Fibroblast of lung (primary cell): ENCODE data around the gene PRSS48. TPM values are rescaled to one million over a fixed set of nuclear protein-coding genes. Genes with fewer than 3 reads are reported as not detected.
"Not testable (repeated sequence)": the region's sequence is repeated elsewhere in the genome, so short reads cannot be mapped to it uniquely, and the experiment has no call there.

Source experiments
- DNase-seq, 2 donors: peaks; one replicate each; pipeline versions ENCODE4 v3.0.0 to v3.0.0-alpha.2; 2010; ENCODE audit warnings: low read depth in 2 of 2
- H2AFZ ChIP-seq: 2 replicates; pipeline ENCODE4 v1.5.1; 2012; ENCODE audit warnings: low read length, control low read depth, inconsistent platforms
- H3K27ac ChIP-seq: 2 replicates; pipeline ENCODE4 v1.5.1; 2011; ENCODE audit warnings: low read length, control low read depth; ENCODE audit not compliant: insufficient read depth
- H3K27me3 ChIP-seq: 2 replicates; pipeline ENCODE4 v1.5.1; 2011; ENCODE audit warnings: mild to moderate bottlenecking, low read length; ENCODE audit not compliant: control insufficient read depth, insufficient read depth
- H3K36me3 ChIP-seq: 2 replicates; pipeline ENCODE4 v1.5.1; 2011; ENCODE audit warnings: low read length; ENCODE audit not compliant: control insufficient read depth, insufficient read depth
- H3K4me1 ChIP-seq: 2 replicates; pipeline ENCODE4 v1.5.1; 2011; ENCODE audit warnings: low read length; ENCODE audit not compliant: control insufficient read depth, insufficient read depth; ENCODE audit errors: extremely low read depth
- H3K4me2 ChIP-seq: 2 replicates; pipeline ENCODE4 v1.5.1; 2011; ENCODE audit warnings: low read length, control low read depth; ENCODE audit not compliant: insufficient read depth; ENCODE audit errors: extremely low read depth
- H3K4me3 ChIP-seq, 4 experiments: fragments of 200-600 bp in 1 of 4; sonication (generic) in 1 of 4; replicated peaks in 1 of 4; 2 replicates each; pipeline ENCODE4 v1.5.1; 2011 to 2016; ENCODE audit warnings: low read length in 4 of 4, low read depth in 3 of 4, mild to moderate bottlenecking in 3 of 4, control low read depth in 2 of 4, inconsistent platforms in 1 of 4, mixed read lengths in 1 of 4; ENCODE audit not compliant: insufficient read depth in 1 of 4; ENCODE audit errors: control extremely low read depth in 1 of 4
- H3K79me2 ChIP-seq: 2 replicates; pipeline ENCODE4 v1.5.1; 2012; ENCODE audit warnings: mild to moderate bottlenecking, low read length, inconsistent platforms; ENCODE audit not compliant: control insufficient read depth, insufficient read depth
- H3K9ac ChIP-seq: 2 replicates; pipeline ENCODE4 v1.5.1; 2011; ENCODE audit warnings: mild to moderate bottlenecking, low read length, control low read depth; ENCODE audit not compliant: insufficient read depth
- H3K9me3 ChIP-seq: 2 replicates; pipeline ENCODE4 v1.5.1; 2012; ENCODE audit warnings: low read depth, low read length; ENCODE audit not compliant: control insufficient read depth, insufficient read depth
- H4K20me1 ChIP-seq: 2 replicates; pipeline ENCODE4 v1.5.1; 2011; ENCODE audit warnings: low read length; ENCODE audit not compliant: control insufficient read depth, insufficient read depth; ENCODE audit errors: extremely low read depth
- EZH2 ChIP-seq: IDR thresholded peaks from 2 replicates; pipeline ENCODE4 v1.5.1; 2012; ENCODE audit warnings: low read length, control low read depth, mild to moderate bottlenecking; ENCODE audit errors: missing control alignments
- polyA plus RNA-seq, 2 donors: library from polyadenylated mRNA; depleted of rRNA in 1 of 2; stranded (reverse) in 1 of 2; unstranded in 1 of 2; fragments of >200 nt; gene quantifications; 2 replicates each; pipeline ENCODE4 v1.2.1, GENCODE V29; 2011 to 2012; ENCODE audit warnings: missing spikeins in 1 of 2
- total RNA-seq: library from RNA; depleted of rRNA; stranded (reverse); fragments of >200 nt; gene quantifications from 2 replicates; pipeline ENCODE4 v1.2.1, GENCODE V29; 2014
- TF ChIP-seq, protein P1 (sequence below), 2 donors: IDR thresholded peaks in 1 of 2; conservative IDR thresholded peaks in 1 of 2; 1 replicate in 1 of 2; 2 replicates in 1 of 2; pipeline ENCODE4 v1.5.1; 2011 to 2012; ENCODE audit warnings: low read length in 2 of 2, control low read depth in 1 of 2, inconsistent platforms in 1 of 2, low read depth in 1 of 2, mild to moderate bottlenecking in 1 of 2

Gene PRSS48
- total and polyA plus RNA-seq, 2 donors (not counting 1 experiment from before 2014, with no cell fraction given): not detected

DNA sequence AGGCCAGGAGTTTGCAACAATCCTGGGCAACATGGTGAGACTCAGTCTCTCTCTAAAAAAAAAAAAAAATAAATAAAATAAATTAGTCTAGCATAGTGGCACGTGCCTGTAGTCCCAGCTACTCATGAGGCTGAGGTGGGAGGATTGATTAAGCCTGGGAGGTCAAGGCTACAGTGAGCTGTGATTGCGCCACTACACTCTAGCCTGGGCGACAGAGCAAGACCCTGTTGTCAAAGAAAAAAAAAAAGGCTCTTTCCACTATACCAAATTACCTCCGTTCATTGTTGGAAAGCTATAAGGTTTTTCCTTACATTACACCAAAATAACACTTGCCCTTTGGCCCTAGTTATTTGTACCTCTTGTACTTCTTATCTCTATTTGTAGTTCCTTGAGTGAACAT, 9.9 kb upstream of the PRSS48 start:
- Histone ChIP-seq H3K9me3 (no peaks in the 10 kb centered on the region), H3K4me1 (no peaks in the 10 kb centered on the region), H3K4me2 (no peak overlapping the region), H3K36me3 (no peaks in the 10 kb centered on the region), H3K4me3 (no peak overlapping the region), H4K20me1 (no peaks in the 10 kb centered on the region), H3K9ac (no peak overlapping the region), H2AFZ (no peak overlapping the region), H3K27ac (no peak overlapping the region), H3K79me2 (no peaks in the 10 kb centered on the region), H3K27me3 (no peaks in the 10 kb centered on the region)
- TF ChIP-seq EZH2: no peak
- TF ChIP-seq, protein P1, sequence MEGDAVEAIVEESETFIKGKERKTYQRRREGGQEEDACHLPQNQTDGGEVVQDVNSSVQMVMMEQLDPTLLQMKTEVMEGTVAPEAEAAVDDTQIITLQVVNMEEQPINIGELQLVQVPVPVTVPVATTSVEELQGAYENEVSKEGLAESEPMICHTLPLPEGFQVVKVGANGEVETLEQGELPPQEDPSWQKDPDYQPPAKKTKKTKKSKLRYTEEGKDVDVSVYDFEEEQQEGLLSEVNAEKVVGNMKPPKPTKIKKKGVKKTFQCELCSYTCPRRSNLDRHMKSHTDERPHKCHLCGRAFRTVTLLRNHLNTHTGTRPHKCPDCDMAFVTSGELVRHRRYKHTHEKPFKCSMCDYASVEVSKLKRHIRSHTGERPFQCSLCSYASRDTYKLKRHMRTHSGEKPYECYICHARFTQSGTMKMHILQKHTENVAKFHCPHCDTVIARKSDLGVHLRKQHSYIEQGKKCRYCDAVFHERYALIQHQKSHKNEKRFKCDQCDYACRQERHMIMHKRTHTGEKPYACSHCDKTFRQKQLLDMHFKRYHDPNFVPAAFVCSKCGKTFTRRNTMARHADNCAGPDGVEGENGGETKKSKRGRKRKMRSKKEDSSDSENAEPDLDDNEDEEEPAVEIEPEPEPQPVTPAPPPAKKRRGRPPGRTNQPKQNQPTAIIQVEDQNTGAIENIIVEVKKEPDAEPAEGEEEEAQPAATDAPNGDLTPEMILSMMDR (conservative IDR thresholded peaks at IDR 0.05 in 1 of 2, IDR thresholded peaks at IDR 0.05 in 1 of 2; ENCODE audit: low read depth in 1 of 2, low read length in 2 of 2): no peak
- no peak for DNase-seq

DNA sequence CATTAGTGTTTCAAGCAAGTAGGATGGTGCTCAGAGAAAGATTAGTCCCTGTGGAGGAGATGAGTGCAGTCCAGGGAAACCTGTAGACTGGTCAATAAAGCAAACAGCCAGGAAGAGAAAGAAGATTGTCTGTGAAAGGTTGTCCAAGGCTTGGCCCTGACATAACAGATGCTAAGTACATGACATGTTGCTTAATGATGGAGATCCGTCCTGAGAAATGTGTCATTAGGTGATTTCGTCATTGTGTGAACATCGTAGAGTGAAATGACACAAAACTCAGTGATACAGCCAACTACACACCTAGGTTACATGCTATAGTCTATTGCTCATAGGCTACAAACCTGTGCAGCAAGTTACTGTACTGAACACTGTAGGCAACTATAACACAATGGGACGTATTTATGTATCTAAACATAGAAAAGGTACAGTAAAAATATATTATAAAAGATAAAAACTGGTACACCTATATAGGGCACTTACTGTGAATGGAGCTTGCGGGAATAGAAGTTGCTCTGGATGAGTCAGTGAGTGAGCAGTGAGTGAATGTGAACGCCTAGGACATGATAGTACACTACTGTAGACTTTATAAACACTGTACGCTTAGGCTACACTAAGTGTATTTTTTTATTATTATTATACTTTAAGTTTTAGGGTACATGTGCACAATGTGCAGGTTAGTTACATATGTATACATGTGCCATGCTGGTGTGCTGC, 9.0 kb upstream of the PRSS48 start:
- no peak overlapping the region for H3K27ac ChIP-seq
- H3K4me3 ChIP-seq: no peak overlapping the region
- H3K36me3 ChIP-seq: no peaks in the 10 kb centered on the region
- peak in 1 of 2 donors; percentile 14 for DNase-seq
- no peak overlapping the region for H2AFZ ChIP-seq
- H3K27me3 ChIP-seq: no peaks in the 10 kb centered on the region
- H3K4me1 ChIP-seq: no peaks in the 10 kb centered on the region
- no peak overlapping the region for H3K4me2 ChIP-seq
- H3K9ac ChIP-seq: no peak overlapping the region
- no peaks in the 10 kb centered on the region for H3K79me2 ChIP-seq
- H3K9me3 ChIP-seq: no peaks in the 10 kb centered on the region
- TF ChIP-seq, protein P1 (conservative IDR thresholded peaks at IDR 0.05 in 1 of 2, IDR thresholded peaks at IDR 0.05 in 1 of 2; ENCODE audit: low read depth in 1 of 2, low read length in 2 of 2): no peak
- TF ChIP-seq EZH2: no peak
- no peaks in the 10 kb centered on the region for H4K20me1 ChIP-seq

DNA sequence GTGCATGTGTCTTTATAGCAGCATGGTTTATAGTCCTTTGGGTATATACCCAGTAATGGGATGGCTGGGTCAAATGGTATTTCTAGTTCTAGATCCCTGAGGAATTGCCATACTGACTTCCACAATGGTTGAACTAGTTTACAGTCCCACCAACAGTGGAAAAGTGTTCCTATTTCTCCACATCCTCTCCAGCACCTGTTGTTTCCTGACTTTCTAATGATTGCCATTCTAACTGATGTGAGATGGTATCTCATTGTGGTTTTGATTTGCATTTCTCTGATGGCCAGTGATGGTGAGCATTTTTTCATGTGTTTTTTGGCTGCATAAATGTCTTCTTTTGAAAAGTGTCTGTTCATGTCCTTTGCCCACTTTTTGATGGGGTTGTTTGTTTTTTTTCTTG, 8.1 kb upstream of the PRSS48 start:
- H2AFZ ChIP-seq, H3K36me3 ChIP-seq, DNase-seq, H3K79me2 ChIP-seq, H4K20me1 ChIP-seq, H3K9me3 ChIP-seq, H3K27me3 ChIP-seq, H3K9ac ChIP-seq, H3K4me3 ChIP-seq, H3K4me2 ChIP-seq, H3K27ac ChIP-seq, H3K4me1 ChIP-seq: not testable (repeated sequence)
